Stimulated activated CD4-positive, alpha-beta T cell treated with anti-CD3 and anti-CD28 coated beads, Interleukin-4, amount 100 ng/mL, for 48 hours (primary cell): ENCODE data around the gene TCERG1L.
"Not testable (repeated sequence)": the region's sequence is repeated elsewhere in the genome, so short reads cannot be mapped to it uniquely, and the experiment has no call there.

Experiments
- DNase-seq, 2 donors: peaks; one replicate each; pipeline ENCODE4 v3.0.0-alpha.2; 2020; ENCODE audit warnings: low read depth in 2 of 2

TCERG1L gene

GRCh38 chr10:131248376-131249165, 63.0 kb downstream of the TCERG1L start:
- no peak for DNase-seq

GRCh38 chr10:131247873-131248272, 63.6 kb downstream of the TCERG1L start:
- no peak for DNase-seq

- no peak for DNase-seq
Measured at GRCh38 chr10:131246775-131247174, 64.7 kb downstream of the TCERG1L start.

DNA sequence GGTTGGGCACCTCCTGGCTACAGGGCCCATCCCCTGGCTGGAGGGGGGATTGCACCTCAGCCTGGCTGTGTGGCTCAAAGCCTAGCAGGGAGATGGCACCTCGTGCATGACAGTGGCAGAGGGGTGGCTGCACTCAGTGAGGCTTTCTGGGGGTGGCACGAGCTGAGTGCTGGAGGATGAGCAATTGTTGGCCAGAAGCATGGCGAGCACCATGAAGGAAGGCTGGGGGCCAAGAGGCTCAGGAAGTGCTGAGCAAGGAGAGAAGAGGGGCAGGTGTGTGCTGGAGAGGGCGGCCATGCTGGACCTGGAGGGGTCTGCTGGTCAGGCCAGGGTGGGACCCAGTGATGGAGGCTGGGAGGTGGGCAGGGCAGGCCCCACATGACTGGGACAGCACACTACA, 65.4 kb downstream of the TCERG1L start:
- DNase-seq = no peak

- no peak for DNase-seq
Measured at GRCh38 chr10:131245475-131246059, 66.0 kb downstream of the TCERG1L start.

- DNase-seq = no peak
Measured at GRCh38 chr10:131244836-131245235, 66.7 kb downstream of the TCERG1L start.

- DNase-seq = no peak
Measured at GRCh38 chr10:131243076-131243475, 68.4 kb downstream of the TCERG1L start.

GRCh38 chr10:131242007-131242406, 69.5 kb downstream of the TCERG1L start:
- no peak for DNase-seq

DNA sequence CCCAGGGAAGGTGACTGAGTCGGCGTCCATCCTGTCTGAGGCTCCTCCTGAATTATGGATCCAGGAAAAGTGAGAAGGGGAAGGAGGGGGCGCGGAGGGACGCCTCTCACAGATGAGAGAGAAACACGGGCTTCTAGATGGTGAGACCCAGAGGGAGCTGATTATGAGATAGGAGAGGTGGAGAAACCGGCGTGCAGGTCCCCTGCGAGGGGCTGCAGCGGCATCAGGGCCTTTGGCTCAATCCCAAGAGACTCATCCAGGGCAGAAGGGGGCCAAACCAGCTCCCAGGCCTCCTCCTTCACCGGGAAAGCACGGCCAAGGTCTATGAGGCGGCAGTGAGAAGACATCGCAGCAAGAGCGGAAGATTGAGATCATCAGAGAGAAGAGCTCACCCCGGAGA, 70.8 kb downstream of the TCERG1L start:
- DNase-seq = no peak

GRCh38 chr10:131239926-131240325, 71.6 kb downstream of the TCERG1L start:
- DNase-seq = no peak

- no peak for DNase-seq
Measured at GRCh38 chr10:131239450-131239849, 72.1 kb downstream of the TCERG1L start.

DNA sequence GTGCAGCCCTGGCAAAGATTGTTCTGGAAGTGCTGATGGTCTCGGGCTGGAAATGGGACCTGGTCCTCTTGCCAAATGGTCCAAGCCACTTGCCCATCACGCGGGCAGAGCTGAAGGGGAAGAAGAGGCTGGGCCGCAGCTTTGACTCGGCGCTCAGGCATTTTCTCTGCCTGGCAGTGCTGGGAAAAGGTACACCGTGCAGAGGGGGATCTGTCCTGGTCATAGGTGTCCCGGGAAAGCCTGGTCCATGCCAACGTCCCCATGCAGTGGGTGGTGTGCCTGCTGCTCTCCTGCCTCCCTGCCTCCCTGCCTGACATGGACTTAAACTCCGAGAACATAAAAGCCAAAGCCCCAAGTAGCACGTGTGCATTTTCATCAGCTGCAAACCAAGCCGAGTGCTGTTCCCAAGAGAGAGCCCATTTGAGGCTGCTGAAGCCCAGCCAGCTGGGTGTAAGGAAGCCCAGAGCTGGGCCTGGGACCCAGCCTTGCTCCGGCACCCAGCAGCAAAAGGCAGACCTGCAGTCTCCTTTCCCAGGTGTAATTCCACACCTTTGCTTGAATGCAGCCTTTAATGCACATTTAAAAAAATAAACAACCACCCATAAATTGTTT, 72.7 kb downstream of the TCERG1L start:
- no peak for DNase-seq

DNA sequence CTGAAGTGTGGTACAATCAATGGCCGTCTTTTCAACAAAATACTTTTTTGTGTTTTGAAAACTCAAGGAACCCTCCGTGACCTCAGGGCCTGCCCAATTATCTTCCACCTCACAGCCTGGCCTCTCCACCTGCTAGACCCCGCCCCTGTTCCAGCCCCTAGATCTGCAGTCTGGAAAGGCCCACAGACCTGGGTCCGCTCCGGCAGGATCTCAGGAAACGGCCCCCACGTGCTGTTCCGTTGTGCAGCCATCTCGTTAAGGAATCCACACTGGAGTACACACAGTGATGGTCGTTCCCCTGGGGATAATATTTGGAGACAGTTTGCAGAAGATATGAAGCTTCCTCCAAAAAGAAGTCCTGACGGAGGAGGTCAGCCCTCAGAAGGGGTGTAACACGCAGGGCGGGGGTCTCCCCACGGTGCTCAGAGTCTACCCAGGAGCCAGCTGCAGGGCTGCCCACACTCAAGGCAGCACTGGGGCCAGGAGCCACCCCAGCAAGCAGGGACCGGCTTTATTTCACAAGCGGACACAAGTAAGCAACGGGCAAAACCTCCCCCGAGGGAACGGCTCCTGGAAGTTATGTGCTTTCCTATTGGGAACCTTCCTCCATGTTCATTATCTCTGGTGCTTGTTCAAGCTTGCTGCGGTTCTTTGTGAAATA, 73.4 kb downstream of the TCERG1L start:
- no peak for DNase-seq

GRCh38 chr10:131234606-131235005, 76.9 kb downstream of the TCERG1L start:
- not testable (repeated sequence) for DNase-seq

DNA sequence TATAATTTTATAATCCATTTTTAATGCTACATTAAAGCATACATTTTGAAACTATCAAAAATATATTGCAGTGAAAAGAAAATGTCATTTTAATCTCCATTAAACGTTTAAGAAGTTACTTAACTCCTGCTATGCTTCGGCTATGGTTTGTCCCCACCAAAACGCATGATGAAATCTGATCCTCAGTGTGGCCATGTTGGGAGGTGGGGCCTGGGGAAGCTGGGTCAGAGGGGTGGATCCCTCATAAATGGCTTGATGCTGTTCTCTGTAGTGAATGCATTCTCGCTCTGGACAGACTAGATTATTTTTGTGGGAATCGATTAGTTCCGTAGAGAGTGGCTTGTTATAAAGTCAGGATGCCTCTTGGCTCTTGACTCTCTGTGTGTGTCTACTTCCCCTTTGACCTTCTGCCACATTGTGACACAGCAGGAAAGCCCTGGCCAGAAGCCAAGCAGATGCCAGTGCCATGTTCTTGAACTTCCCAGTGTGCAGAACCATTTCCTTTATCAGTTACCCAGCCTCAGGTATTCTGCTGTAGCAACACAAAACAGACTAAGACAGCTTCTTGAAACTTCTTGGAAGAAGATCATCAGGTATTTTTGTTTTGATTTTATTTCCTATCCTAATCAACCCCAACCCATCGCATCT, 77.8 kb downstream of the TCERG1L start:
- no peak for DNase-seq

- DNase-seq = no peak
Measured at GRCh38 chr10:131231965-131232541, 79.5 kb downstream of the TCERG1L start.

DNA sequence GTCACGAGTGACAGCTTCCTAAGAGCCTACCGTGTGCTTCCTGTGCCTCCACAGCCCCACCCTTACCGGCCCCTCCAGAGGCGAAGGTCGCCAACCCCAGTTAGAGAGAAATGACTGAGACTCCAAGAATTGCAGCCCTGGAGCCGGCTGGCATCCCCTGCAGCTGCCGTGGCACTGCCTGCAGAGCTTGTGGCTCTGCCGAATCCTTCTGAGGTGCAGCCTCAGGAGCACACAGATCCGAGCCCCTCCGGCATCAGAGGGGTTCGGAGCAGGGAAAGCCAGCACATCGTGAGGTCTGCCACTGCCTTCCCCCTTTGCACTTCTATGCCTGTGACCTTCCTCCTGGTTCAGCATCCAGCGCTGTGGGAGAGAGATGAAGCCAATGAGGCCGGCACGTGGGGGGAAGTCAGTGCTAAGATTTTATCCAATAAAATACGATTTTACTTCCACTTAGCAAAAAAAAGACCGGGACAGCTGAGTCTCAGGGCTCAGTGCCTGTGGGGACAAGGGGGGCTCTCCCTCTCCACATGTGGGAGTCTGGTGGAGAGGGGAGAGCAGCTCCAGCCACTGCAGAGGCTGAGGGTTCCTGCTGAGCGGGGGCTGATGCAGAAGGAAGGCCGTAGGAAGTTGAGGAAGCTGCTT, 80.1 kb downstream of the TCERG1L start:
- DNase-seq = no peak

DNA sequence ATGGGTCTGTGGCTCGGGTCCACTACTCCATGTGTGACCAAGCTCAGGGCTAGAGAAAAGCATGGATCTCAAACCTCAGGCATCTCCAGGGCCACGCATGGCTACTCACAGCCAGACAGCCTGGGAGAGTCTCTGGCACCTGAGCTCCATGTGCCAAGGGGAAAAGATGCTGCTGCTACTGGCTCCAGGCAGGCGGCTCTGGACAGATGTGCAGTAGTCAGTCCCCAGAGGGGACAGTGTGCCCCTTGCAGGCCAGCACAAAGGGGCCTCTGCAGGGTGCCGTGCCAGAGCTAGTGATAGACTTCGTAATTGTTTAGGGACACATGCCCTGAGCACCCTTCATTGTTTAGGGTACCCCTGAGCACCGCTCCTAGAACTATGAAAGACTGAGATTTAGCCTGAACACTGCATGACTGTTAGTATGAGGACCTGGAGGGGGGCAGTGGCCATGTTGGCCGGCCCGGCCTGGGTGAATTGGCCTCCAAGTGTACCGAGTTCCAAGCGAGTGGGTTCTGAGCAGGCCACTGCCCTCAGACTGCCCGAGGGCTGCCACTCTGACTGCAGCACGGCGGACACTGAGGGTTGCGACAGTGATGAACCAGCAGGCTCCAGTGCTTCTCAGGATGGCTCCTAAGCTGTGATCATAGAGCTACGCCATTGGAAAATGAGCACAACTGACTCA, 80.7 kb downstream of the TCERG1L start:
- DNase-seq = no peak

DNA sequence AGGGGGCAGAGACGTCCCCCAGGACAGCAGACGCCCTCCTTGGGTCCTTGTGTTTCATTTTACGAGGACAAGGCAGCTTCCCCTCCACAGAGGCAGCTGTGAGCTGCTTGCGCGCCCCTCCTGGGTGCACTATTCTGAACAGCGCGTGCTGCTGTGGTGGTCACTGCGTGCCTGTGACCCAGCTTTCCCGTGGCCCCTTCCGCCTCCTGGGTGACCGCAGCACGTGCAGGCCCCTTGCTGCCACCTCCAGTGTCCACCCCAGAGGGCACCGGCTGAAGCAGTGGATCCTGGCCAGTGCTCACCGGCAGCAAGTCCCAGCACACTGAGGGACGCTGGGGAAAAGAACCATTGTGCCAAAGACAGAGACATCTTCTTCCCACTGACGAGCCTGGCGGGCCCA, 81.4 kb downstream of the TCERG1L start:
- no peak for DNase-seq

GRCh38 chr10:131227163-131227740, 84.3 kb downstream of the TCERG1L start:
- DNase-seq = no peak
